Fibroblast of mammary gland (primary cell): Measurements from ENCODE around the gene TLR9.

Experiments used
- DNase-seq: peaks from one replicate; pipeline ENCODE4 v3.0.0-alpha.2; 2010; ENCODE audit warnings: low read depth
- H3K4me3 ChIP-seq: 2 replicates; pipeline ENCODE4 v1.5.1; 2011; ENCODE audit warnings: low read depth, mild to moderate bottlenecking, low read length, moderate library complexity; ENCODE audit not compliant: control insufficient read depth
- CTCF ChIP-seq: conservative IDR thresholded peaks from 2 replicates; pipeline ENCODE4 v1.5.1; 2011; ENCODE audit warnings: low read depth, low read length, inconsistent platforms; ENCODE audit not compliant: control insufficient read depth, insufficient read depth

Gene TLR9

GRCh38 chr3:52265387-52265786 lies 39.9 kb upstream of the TLR9 start:
- DNase-seq: no peak
- TF ChIP-seq CTCF: no peak
- H3K4me3 ChIP-seq: no peak overlapping the region

- no peak overlapping the region for H3K4me3 ChIP-seq
- TF ChIP-seq CTCF: no peak
- no peak for DNase-seq
These were observed 37.0 kb upstream of the TLR9 start for GRCh38 chr3:52262447-52262846.

- H3K4me3 ChIP-seq: no peak overlapping the region
- no peak for TF ChIP-seq CTCF
- DNase-seq: no peak
These were observed 34.0 kb upstream of the TLR9 start for GRCh38 chr3:52259448-52259847.

- H3K4me3 ChIP-seq: no peak overlapping the region
- no peak for TF ChIP-seq CTCF
- no peak for DNase-seq
These were observed 33.6 kb upstream of the TLR9 start for GRCh38 chr3:52259035-52259434.

- no peak for TF ChIP-seq CTCF
- no peak overlapping the region for H3K4me3 ChIP-seq
- DNase-seq: no peak
These were observed 32.5 kb upstream of the TLR9 start for GRCh38 chr3:52257911-52258310.

GRCh38 chr3:52256622-52257021 lies 31.2 kb upstream of the TLR9 start:
- no peak for TF ChIP-seq CTCF
- no peak for DNase-seq
- no peak overlapping the region for H3K4me3 ChIP-seq

- no peak for TF ChIP-seq CTCF
- DNase-seq: no peak
- H3K4me3 ChIP-seq: no peak overlapping the region
These were observed 30.7 kb upstream of the TLR9 start for GRCh38 chr3:52256159-52256558.
